HG02588 (cell line): ENCODE measurements around the gene EFHC2.
"Not testable (repeated sequence)": the region's sequence is repeated elsewhere in the genome, so short reads cannot be mapped to it uniquely, and the experiment has no call there.

ENCODE experiments used
- ATAC-seq: cut with Tn5 transposase; IDR thresholded peaks from one replicate; pipeline ENCODE4 v1.9.1; 2021; ENCODE audit warnings: mild to moderate bottlenecking, moderate library complexity; ENCODE audit not compliant: unreplicated experiment

The EFHC2 gene

DNA sequence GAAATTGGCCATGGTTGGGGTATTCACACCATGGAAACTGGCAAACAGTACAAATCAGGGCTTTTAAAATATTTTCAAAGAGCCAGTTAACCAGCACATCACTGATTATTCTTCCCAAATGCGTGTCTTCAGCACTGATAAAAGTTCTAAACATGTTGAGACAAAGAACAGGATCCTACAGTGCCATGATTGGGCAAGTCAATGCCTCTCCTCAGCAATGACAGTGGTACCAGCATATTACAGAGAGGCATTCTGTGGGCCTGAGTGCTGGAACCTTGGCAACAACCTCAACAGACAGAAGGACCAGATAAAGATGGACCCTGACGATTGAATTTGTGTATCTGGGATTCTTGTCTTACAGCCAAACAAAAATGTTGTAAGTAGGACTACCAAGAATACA is 108.9 kb downstream of the EFHC2 start:
- ATAC-seq, result no peak

- ATAC-seq, result no peak
Measured at GRCh38 chrX:44234116-44234515, 109.4 kb downstream of the EFHC2 start.

DNA sequence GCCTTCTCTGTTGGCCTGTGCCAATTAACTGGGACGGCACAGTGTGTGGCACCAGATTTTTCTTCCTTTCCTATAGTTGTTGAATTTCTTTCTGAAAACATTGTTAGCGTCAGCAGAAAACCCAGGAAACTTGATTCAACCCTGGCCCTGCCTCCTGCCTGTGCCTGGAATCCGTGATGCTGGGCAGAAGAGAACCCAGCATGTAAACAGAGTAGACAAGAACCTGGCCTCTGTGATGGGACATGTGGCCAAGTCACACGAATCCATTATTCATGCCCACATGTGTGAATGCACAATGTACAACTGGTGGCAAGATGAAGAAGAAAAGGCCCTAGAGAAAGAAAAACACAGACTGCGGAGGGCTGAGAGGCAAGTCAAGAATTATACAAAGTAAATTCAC is 111.4 kb downstream of the EFHC2 start:
- ATAC-seq, result no peak

DNA sequence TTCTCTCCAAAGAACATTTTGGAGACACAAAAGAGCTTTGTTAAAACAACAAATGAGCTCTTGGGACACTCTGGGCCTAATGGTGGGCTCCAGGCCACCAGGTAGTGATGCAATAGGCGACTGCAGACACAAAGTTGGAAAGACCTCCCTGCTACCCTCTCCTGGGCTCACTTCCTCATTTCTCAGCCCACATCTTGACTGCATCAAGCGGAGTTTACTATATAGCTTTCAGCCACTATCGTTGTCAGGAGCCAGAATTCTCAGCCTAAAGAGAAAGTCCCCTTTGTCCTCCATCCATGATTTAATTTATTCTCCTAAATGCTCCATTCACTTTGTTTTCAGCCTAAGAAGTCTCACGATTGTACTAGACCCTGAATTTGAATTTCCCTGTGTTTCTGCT is 114.9 kb downstream of the EFHC2 start:
- ATAC-seq, result peak; percentile 70

DNA sequence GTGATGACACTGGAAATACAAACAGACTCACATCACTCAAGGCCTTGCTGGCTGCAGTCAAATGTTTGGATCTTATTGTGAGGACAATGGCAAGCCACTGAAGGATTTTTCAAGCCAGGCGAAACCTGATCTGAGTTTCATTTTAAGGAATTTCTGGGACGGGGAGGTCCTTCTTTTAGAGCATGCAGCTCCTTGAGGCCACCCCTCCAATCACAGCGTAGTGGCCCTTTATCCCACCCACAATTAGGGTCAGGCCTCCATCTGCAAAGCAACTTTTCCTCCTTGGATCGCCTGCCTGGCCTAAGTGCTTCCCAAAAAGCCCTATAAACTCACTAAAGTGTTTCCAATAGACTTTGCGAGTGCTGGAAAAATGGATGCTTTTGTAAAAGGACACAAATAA is 115.5 kb downstream of the EFHC2 start:
- ATAC-seq, result no peak

DNA sequence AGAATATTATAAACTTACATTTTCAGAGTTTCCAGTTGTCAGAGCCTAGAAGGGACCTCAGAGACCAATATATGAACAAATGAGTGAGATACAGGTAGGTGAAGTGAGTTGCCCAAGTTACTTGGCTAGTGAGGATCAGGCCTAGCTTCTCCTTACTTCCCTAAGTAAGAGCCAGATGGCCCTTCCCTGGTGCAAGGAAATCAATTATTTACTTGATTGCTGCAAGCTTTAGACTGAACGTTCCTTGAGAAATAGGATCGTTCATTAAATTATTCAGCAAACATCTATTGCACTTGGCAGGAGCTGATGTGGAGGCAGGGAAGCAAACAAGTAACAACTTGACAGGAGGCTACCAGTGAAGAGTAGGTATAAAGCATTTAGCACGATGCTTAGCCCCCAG is 117.8 kb downstream of the EFHC2 start:
- ATAC-seq, result no peak

GRCh38 chrX:44224760-44225159 is 118.7 kb downstream of the EFHC2 start:
- ATAC-seq, result no peak

DNA sequence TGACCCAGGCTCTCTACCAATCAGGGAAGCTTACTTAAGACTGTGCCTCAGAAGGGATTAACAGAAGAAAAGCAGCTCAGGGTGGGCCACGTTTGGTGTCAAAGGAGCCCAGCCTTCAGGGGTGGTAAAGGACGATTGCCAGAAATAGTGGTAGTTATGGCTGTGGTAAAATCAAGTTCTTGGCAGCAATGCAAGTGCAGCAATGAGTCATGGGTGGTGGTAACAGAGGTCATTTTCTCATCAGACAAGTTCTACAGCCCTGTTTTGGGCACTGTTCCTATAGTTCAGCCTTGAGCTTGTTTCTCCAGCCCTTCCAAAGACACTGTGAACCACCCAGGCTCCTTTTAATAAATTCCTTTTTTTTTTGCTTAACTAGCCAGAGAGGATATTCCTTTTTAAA is 120.3 kb downstream of the EFHC2 start:
- ATAC-seq, result no peak

DNA sequence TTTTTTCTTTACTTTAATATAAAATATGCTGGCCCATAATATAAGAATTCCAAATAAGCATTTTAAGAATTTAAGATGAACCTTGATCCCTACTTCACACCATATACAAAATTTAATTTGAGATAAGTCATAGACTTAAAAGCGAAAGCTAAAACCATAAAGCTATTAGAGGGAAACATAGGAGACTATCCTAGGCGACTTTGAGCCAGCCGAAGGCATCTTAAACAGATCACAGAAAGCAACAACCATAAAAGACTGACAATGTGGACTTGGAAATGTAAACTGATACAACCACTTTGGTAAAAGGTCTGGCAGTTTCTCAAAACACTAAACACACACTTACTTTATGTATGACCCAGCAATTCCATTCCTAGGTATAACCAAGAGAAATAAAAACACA is 125.0 kb downstream of the EFHC2 start:
- no peak for ATAC-seq

DNA sequence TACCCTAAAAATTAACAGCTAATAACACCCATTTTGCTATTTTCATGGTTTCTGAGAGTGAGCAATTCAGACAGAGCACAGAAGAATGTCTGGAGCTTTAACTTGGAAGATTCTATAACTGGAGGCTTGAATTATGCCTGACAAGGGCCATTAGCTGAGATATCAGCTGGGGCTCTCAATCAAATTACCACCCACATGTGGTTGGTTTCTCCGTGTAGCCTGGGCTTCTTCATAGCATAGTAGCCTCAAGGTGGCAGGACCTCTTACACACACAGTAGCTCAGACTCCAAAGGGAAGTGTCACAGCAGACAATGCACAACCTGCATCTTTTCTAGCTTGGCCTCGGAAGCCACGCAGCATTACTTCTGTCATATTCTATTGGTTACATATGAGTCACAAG is 127.3 kb downstream of the EFHC2 start:
- no peak for ATAC-seq

GRCh38 chrX:44203791-44204190 is 139.7 kb downstream of the EFHC2 start:
- no peak for ATAC-seq

GRCh38 chrX:44202596-44202995 is 140.9 kb downstream of the EFHC2 start:
- ATAC-seq, result no peak

DNA sequence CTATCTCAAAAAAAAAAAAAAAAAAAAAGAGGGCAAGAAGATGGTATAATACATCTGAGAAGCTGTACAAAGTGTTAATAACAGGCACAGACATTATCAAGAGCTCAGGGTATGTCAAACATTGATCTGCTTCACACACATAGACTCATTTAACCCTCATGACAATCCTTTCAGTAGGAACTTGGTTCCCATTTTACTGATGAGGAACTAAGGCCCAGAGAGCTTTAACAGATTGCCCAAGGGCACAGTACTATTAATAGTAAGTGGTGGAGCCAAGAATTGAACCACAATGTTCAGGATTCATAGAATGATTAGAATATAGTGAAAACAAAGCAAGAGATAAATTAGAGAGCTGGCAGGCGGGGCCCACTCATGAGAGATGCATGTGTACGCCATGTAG is 154.4 kb downstream of the EFHC2 start:
- no peak for ATAC-seq

DNA sequence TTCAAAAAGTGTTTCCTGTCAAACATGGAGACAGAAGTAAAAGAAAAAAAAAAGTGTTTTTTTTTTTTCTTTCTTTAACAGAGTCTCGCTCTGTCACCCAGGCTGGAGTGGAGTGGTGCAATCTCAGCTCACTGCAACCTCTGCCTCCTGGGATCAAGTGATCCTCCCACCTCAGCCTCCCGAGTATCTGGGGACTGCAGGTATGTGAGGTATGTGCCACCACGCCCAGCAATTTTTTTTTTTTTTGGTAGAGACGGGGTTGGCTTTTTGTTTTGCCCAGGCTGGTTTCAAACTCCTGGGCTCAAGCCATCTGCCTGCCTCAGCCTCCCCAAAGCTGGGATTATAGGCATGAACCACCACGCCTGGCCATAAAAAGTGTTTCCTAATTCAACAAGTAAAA is 155.6 kb downstream of the EFHC2 start:
- ATAC-seq, result not testable (repeated sequence)

DNA sequence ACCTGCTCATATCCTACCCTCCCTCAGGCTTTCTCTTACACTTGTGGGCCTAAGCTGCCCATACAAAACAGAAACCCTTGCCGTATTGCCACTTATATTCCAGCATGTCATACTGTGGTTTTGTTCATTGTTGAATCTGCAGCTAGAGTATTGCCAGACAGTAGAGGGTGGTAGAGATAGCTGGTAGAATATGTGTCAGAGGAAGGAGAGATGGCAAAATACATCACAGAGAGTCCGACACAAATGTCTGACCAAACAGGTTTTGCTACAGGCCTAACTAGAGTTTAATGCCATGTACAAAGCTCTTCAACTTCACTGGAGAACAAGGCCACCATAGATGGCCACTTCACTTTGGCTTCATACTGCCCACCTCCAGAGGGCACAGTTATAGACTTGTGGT is 160.1 kb downstream of the EFHC2 start:
- no peak for ATAC-seq

- ATAC-seq, result no peak
Measured at GRCh38 chrX:44178274-44179053, 165.0 kb downstream of the EFHC2 start.

DNA sequence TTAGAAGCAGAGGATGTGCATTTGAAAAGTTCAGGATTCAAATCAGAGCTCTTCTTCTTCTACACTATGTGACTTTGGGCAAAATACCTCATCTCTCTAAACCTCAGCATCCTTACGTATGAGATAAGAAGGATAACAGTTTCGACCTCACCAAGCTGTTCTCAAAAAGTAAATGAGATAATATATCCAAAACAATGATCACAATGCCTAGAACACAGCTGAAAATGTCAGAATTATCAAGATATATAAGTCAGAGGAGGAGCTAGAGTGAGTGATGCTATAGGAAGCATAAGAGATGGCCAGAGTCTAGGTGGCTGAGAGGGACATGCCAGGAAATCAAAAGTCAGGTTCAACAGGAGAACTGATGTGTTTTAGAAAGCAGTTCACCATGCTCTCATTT is 168.0 kb downstream of the EFHC2 start:
- no peak for ATAC-seq

GRCh38 chrX:44174061-44174460 is 169.4 kb downstream of the EFHC2 start:
- no peak for ATAC-seq

DNA sequence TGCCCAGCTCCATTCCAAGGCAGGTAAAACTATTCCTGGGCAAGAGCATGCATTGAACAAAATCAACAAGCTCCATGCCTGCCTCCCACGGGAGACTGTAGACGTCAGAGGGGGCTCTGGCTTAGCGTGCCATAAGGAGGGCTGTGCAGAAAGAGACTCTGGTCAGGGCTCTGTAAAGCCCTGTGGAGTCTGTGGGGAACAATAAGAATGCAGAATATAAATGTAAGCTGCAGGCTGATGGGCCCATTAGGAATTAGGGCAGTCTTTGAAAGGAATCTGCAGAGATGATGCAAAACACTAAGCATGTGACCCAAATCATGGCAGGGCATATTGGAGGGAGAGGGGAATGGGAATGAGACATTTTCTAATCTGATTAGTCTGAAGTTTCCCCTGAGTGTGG is 170.3 kb downstream of the EFHC2 start:
- ATAC-seq, result no peak

DNA sequence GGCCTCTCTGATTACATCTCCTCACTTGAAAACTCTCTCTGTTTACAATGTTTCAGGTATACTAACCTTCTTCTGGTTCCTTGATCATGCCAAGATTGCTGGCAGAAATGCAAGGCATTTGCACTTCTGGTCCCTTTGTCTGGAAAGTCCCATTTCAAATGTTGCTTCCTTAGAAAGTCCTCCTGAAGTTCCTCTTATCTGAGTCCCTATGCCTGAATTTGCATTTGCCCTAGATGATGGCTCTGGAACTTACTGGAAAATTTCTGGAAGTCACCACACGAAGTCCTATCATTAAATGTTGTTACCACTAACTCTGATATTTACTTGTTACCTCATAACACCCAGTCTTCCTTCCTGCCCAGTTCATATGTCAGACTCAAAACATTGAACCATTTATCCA is 176.4 kb downstream of the EFHC2 start:
- no peak for ATAC-seq

DNA sequence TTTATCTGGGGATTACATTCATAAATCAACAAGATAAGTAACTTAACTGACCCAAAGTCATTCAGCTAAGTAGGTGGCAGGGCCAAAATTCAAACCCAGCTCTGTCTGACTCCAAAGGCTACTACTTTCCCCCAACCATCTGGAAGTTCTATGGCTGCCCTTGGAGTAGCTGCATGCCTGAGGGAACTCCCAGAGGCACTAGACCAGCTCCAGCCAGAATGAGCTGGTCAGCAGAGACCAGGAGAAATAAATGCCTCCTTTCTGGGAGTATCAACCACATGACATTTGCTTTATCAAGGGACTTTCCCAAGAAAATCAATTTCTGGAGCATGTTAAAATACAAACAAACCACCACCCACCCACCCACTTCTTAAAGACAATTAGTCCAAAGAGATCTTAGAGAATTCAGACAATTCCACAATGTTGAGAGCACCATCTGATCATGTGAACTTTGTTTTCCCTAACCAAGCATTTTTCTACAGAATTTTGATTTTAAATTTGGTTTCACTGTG is 180.5 kb downstream of the EFHC2 start:
- ATAC-seq, result no peak

DNA sequence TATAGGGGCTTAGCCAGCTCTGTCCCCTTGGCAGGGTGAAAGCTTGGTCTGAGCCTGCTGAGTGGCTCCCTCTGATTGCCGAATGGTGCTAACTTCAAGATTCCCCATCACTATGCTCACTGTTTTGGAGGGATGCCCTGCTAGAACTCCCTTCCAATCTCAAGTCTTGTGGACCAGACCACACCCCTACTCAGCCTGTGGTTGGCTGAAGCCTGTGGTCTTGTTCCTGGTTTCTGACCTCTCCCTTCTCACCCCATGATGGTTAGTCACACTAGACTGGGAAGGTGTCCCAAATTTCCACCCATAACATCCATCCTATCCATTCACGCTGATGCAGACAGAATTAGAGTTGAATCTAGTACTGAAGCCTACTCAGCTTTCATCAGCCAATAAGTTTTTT is 185.6 kb downstream of the EFHC2 start:
- ATAC-seq, result no peak

GRCh38 chrX:44157283-44157682 is 186.2 kb downstream of the EFHC2 start:
- ATAC-seq, result no peak
